HL-60 (cell line): ENCODE data around the gene OR2J2.
"Not testable (repeated sequence)": the region's sequence is repeated elsewhere in the genome, so short reads cannot be mapped to it uniquely, and the experiment has no call there.

ENCODE experiments used
- DNase-seq, 2 experiments: peaks; one replicate each; pipeline ENCODE4 v3.0.0-alpha.2; 2010 to 2020; ENCODE audit warnings: low read depth in 1 of 2, low spot score in 1 of 2
- H3K27ac ChIP-seq: fragments of 250-450 bp; sonication (Bioruptor Pico); replicated peaks from 2 replicates; pipeline ENCODE4 v1.5.1; 2020; ENCODE audit warnings: mild to moderate bottlenecking, moderate library complexity
- H3K27me3 ChIP-seq: fragments of 250-450 bp; sonication (Bioruptor Pico); 2 replicates; pipeline ENCODE4 v1.5.1; 2021; ENCODE audit warnings: mild to moderate bottlenecking, moderate library complexity; ENCODE audit not compliant: insufficient read depth, poor library complexity, severe bottlenecking
- H3K4me3 ChIP-seq: replicated peaks from 2 replicates; pipeline ENCODE4 v1.5.1; 2011; ENCODE audit warnings: mild to moderate bottlenecking, control low read depth, low read length; ENCODE audit not compliant: insufficient read depth
- GABPA ChIP-seq: IDR thresholded peaks from 2 replicates; pipeline ENCODE4 v1.6.1; 2012; ENCODE audit warnings: low read depth
- POLR2AphosphoS5 ChIP-seq: IDR thresholded peaks from 2 replicates; pipeline ENCODE4 v1.6.1; 2012; ENCODE audit warnings: low read depth
- SPI1 ChIP-seq: IDR thresholded peaks from 2 replicates; pipeline ENCODE4 v1.6.1; 2012; ENCODE audit warnings: low read depth, mild to moderate bottlenecking, borderline replicate concordance
- TF ChIP-seq, protein P1 (sequence below): IDR thresholded peaks from 2 replicates; pipeline ENCODE4 v1.6.1; 2012; ENCODE audit warnings: low read depth; ENCODE audit not compliant: insufficient replicate concordance
- TF ChIP-seq, protein P2 (sequence below): IDR thresholded peaks from one replicate; pipeline ENCODE4 v1.5.1; 2011; ENCODE audit warnings: low read length, control low read depth, inconsistent platforms; ENCODE audit not compliant: insufficient read depth

Gene OR2J2

DNA sequence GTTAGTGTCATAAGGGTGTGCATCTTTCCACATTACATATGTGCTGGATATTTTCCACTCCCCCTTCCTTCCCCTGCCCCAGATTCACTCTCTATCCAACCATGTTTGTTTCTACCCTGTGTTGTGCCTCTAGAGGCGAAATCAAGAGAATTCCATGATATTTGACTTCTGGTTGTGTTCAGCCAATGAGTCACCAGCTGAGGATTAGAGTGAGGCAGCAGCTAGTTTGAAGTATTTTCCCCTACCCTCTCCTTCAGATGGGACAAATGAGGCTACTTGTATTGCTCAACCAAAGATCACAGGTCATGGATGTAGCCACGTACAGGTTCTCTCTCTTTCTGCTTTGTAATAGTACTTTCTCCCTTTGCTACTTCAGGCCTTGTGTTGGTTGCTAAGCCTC, 24.5 kb upstream of the OR2J2 start:
- TF ChIP-seq SPI1 (no peak), GABPA (no peak), POLR2AphosphoS5 (no peak)
- TF ChIP-seq, protein P1, sequence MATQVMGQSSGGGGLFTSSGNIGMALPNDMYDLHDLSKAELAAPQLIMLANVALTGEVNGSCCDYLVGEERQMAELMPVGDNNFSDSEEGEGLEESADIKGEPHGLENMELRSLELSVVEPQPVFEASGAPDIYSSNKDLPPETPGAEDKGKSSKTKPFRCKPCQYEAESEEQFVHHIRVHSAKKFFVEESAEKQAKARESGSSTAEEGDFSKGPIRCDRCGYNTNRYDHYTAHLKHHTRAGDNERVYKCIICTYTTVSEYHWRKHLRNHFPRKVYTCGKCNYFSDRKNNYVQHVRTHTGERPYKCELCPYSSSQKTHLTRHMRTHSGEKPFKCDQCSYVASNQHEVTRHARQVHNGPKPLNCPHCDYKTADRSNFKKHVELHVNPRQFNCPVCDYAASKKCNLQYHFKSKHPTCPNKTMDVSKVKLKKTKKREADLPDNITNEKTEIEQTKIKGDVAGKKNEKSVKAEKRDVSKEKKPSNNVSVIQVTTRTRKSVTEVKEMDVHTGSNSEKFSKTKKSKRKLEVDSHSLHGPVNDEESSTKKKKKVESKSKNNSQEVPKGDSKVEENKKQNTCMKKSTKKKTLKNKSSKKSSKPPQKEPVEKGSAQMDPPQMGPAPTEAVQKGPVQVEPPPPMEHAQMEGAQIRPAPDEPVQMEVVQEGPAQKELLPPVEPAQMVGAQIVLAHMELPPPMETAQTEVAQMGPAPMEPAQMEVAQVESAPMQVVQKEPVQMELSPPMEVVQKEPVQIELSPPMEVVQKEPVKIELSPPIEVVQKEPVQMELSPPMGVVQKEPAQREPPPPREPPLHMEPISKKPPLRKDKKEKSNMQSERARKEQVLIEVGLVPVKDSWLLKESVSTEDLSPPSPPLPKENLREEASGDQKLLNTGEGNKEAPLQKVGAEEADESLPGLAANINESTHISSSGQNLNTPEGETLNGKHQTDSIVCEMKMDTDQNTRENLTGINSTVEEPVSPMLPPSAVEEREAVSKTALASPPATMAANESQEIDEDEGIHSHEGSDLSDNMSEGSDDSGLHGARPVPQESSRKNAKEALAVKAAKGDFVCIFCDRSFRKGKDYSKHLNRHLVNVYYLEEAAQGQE: no peak
- TF ChIP-seq, protein P2, sequence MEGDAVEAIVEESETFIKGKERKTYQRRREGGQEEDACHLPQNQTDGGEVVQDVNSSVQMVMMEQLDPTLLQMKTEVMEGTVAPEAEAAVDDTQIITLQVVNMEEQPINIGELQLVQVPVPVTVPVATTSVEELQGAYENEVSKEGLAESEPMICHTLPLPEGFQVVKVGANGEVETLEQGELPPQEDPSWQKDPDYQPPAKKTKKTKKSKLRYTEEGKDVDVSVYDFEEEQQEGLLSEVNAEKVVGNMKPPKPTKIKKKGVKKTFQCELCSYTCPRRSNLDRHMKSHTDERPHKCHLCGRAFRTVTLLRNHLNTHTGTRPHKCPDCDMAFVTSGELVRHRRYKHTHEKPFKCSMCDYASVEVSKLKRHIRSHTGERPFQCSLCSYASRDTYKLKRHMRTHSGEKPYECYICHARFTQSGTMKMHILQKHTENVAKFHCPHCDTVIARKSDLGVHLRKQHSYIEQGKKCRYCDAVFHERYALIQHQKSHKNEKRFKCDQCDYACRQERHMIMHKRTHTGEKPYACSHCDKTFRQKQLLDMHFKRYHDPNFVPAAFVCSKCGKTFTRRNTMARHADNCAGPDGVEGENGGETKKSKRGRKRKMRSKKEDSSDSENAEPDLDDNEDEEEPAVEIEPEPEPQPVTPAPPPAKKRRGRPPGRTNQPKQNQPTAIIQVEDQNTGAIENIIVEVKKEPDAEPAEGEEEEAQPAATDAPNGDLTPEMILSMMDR: no peak
- no peak overlapping the region for H3K4me3 ChIP-seq
- no peak for DNase-seq
- no peaks in the 10 kb centered on the region for H3K27me3 ChIP-seq
- H3K27ac ChIP-seq: no peak overlapping the region

DNA sequence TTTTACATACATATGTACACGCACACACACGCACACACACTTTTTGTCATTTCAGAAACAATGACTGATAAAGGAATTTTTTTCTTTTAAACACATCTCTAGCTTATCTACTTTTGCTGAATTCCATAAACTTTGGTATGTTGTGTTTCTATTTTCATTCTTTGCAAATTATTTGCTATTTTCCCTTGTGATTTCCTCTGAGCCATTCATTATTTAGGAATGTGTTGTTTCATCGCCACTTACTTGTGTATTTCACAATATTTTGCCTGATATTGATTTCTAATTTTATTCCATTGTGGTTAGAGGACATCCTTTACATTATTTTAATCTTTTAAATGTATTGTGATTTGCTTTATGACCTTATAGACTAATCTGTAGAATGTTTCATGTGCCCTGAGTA, 23.6 kb upstream of the OR2J2 start:
- Histone ChIP-seq H3K27me3 (no peaks in the 10 kb centered on the region), H3K27ac (no peak overlapping the region), H3K4me3 (no peak overlapping the region)
- no peak for DNase-seq
- no peak for TF ChIP-seq SPI1
- TF ChIP-seq, protein P2: no peak
- TF ChIP-seq POLR2AphosphoS5: no peak
- TF ChIP-seq, protein P1: no peak
- TF ChIP-seq GABPA: no peak

DNA sequence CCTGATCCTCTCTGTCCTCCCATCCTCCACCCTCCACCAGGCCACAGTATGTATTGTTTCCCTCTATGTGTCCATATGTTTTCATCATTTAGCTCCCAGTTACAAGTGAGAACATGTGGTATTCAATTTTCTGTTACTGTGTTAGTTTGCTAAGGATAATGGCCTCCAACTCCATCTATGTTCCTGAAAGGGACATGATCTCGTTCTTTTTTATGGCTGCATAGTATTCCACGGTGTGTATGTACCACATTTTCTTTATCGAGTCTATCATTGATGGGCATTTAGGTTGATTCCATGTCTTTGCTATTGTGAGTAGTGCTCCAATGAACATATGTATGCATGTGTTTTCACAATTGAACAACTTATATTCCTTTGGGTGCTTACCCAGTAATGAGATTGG, 21.3 kb upstream of the OR2J2 start:
- not testable (repeated sequence) for H3K4me3 ChIP-seq, DNase-seq, H3K27me3 ChIP-seq, H3K27ac ChIP-seq

DNA sequence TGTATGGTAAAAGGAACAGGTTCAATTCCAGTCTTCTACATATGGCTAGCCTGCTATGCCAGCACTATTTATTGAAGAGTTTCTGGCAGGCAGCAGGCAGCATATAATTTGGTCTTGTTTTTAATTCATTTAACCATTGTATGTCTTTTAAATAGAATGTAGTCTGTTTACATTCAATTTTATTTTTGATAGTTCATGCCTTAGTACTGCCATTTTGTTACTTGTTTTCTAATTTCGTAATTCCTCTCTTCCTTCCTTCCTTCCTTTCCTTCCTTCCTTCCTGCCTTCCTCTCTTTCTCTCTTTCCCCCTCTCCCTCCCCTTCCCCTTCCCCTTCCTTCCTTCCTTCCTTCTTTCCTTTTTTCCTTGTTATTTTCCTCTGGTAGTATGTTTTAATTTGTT, 17.6 kb upstream of the OR2J2 start:
- Histone ChIP-seq H3K27me3 (no peaks in the 10 kb centered on the region), H3K4me3 (no peak overlapping the region), H3K27ac (no peak overlapping the region)
- TF ChIP-seq GABPA: no peak
- no peak for TF ChIP-seq POLR2AphosphoS5
- TF ChIP-seq, protein P1: no peak
- TF ChIP-seq, protein P2: no peak
- DNase-seq: no peak

DNA sequence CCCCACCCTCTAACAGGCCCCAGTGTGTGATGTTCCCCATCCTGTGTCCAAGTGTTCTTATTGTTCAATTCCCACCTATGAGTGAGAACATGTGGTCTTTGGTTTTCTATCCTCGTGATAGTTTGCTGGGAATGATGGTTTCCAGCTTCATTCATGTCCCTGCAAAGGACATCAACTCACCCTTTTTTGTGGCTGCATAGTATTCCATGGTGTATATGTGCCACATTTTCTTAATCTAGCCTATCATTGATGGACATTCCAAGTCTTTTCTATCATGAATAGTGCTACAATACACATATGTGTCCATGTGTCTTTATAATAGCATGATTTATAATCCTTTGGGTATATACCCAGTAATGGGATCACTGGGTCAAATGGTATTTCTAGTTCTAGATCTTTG, 15.5 kb upstream of the OR2J2 start:
- not testable (repeated sequence) for DNase-seq, H3K27me3 ChIP-seq, H3K4me3 ChIP-seq, H3K27ac ChIP-seq

DNA sequence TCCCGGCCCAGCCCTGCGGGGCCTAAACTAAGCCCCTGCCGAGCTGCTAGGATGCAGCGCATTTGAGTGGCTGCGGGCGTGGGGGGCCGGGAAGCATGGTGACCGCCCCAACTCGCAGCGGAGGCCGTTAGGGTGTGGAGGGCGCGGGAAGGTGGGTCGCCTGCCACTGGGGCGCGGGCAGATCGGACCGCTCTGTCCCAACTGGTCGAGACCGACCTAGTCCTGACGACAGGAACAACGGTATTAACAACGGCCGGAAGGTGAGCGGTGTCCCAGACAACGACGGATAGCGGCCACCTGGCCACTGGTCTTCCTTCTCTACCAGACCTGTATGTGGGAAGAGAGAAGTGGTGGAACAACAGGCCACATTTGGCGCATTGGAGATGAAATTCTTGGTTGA, 10.8 kb upstream of the OR2J2 start:
- DNase-seq, H3K27me3 ChIP-seq, H3K27ac ChIP-seq, H3K4me3 ChIP-seq: not testable (repeated sequence)

DNA sequence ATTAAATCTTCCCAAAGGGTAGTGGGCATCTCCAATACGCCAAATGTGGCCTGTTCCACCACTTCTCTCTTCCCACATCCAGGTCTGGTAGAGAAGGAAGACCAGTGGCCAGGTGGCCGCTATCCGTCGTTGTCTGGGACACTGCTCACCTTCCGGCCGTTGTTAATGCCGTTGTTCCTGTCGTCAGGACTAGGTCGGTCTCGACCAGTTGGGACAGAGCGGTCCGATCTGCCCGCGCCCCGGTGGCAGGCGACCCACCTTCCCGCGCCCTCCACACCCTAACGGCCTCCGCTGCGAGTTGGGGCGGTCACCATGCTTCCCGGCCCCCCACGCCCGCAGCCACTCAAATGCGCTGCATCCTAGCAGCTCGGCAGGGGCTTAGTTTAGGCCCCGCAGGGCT, 5.1 kb upstream of the OR2J2 start:
- not testable (repeated sequence) for H3K4me3 ChIP-seq, H3K27me3 ChIP-seq

More for the DNA sequence above, 5.1 kb upstream of the OR2J2 start:
- not testable (repeated sequence) for H3K27ac ChIP-seq, DNase-seq
